ENCODE data around the gene SDK1.

DNA sequence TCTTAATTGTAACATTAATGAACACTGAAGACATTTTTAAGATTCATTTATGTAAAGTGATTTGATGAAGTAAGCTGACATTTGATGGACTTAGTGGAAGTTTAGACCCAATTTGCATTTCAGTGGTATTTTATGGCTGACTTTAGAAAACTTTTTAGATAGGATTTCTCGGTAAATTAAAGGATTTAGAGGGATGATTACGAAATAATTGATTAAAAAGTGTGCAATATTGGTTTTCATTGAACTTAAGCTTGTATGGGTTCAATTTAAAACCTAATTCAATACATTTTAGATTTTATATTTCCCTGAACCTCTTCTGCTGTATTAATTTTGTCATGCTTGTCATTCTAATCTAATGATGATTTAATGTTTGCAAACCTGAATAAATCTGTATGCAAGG, 135.1 kb downstream of the SDK1 start:
- TF ChIP-seq, protein P1, sequence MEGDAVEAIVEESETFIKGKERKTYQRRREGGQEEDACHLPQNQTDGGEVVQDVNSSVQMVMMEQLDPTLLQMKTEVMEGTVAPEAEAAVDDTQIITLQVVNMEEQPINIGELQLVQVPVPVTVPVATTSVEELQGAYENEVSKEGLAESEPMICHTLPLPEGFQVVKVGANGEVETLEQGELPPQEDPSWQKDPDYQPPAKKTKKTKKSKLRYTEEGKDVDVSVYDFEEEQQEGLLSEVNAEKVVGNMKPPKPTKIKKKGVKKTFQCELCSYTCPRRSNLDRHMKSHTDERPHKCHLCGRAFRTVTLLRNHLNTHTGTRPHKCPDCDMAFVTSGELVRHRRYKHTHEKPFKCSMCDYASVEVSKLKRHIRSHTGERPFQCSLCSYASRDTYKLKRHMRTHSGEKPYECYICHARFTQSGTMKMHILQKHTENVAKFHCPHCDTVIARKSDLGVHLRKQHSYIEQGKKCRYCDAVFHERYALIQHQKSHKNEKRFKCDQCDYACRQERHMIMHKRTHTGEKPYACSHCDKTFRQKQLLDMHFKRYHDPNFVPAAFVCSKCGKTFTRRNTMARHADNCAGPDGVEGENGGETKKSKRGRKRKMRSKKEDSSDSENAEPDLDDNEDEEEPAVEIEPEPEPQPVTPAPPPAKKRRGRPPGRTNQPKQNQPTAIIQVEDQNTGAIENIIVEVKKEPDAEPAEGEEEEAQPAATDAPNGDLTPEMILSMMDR (IDR thresholded peaks at IDR 0.05): no peak
- TF ChIP-seq POLR2A (IDR thresholded peaks at IDR 0.05): no peak
